MM.1S (cell line): ENCODE data around the gene P2RY10.
"Not testable (repeated sequence)": the region's sequence is repeated elsewhere in the genome, so short reads cannot be mapped to it uniquely, and the experiment has no call there.

ENCODE experiments used
- DNase-seq: peaks from one replicate; pipeline ENCODE4 v3.0.0-alpha.2; 2015
- H2AFZ ChIP-seq: fragments of 300-600 bp; sonication (generic); 2 replicates; pipeline ENCODE4 v1.6.0; 2016; ENCODE audit warnings: antibody characterized with exemption, low read length
- H3F3A ChIP-seq: fragments of 300-600 bp; sonication (generic); 2 replicates; pipeline ENCODE4 v1.6.1; 2016; ENCODE audit warnings: mild to moderate bottlenecking, antibody characterized with exemption, low read length, moderate library complexity, mixed read lengths; ENCODE audit not compliant: insufficient read depth
- H3K27ac ChIP-seq: fragments of 300-600 bp; sonication (generic); 2 replicates; pipeline ENCODE4 v1.5.1; 2016; ENCODE audit warnings: mild to moderate bottlenecking, low read length
- H3K27me3 ChIP-seq: fragments of 300-600 bp; sonication (generic); replicated peaks from 2 replicates; pipeline ENCODE4 v1.6.0; 2016; ENCODE audit warnings: low read length; ENCODE audit not compliant: insufficient read depth
- H3K36me3 ChIP-seq: fragments of 300-600 bp; sonication (generic); replicated peaks from 2 replicates; pipeline ENCODE4 v1.6.1; 2016; ENCODE audit warnings: mild to moderate bottlenecking, low read length, mixed read lengths; ENCODE audit not compliant: insufficient read depth
- H3K4me1 ChIP-seq: fragments of 300-600 bp; sonication (generic); 2 replicates; pipeline ENCODE4 v1.6.1; 2016; ENCODE audit warnings: low read length, mixed read lengths
- H3K4me2 ChIP-seq: fragments of 300-600 bp; sonication (generic); 2 replicates; pipeline ENCODE4 v1.6.0; 2016; ENCODE audit warnings: low read depth, low read length
- H3K4me3 ChIP-seq: fragments of 300-600 bp; sonication (generic); 2 replicates; pipeline ENCODE4 v1.5.1; 2016; ENCODE audit warnings: low read length, mixed read lengths
- H3K79me2 ChIP-seq: fragments of 300-600 bp; sonication (generic); 2 replicates; pipeline ENCODE4 v1.6.1; 2016; ENCODE audit warnings: mixed run types, low read length, mixed read lengths
- H3K9ac ChIP-seq: fragments of 300-600 bp; sonication (generic); 2 replicates; pipeline ENCODE4 v1.6.1; 2016; ENCODE audit warnings: low read length, mixed read lengths
- H3K9me2 ChIP-seq: fragments of 300-600 bp; sonication (generic); replicated peaks from 2 replicates; pipeline ENCODE4 v1.6.1; 2016; ENCODE audit warnings: mild to moderate bottlenecking, low read length, mixed read lengths; ENCODE audit not compliant: insufficient read depth
- H3K9me3 ChIP-seq: fragments of 300-600 bp; sonication (generic); replicated peaks from 2 replicates; pipeline ENCODE4 v1.6.1; 2016; ENCODE audit warnings: mild to moderate bottlenecking, low read length, mixed read lengths; ENCODE audit not compliant: insufficient read depth
- H4K20me1 ChIP-seq: fragments of 300-600 bp; sonication (generic); 2 replicates; pipeline ENCODE4 v1.6.1; 2016; ENCODE audit warnings: mild to moderate bottlenecking, low read length, moderate library complexity, mixed read lengths; ENCODE audit not compliant: insufficient read depth
- EZH2 ChIP-seq: fragments of 300-600 bp; sonication (generic); optimal IDR thresholded peaks from 2 replicates; pipeline ENCODE3; 2017; ENCODE audit warnings: low read depth, mild to moderate bottlenecking, antibody characterized with exemption, low read length, mixed read lengths
- EZH2phosphoT487 ChIP-seq: fragments of 300-600 bp; sonication (generic); IDR thresholded peaks from 2 replicates; pipeline ENCODE4 v1.6.1; 2018; ENCODE audit warnings: antibody characterized with exemption, low read length
- TF ChIP-seq, protein P1 (sequence below): fragments of 300-600 bp; sonication (generic); IDR thresholded peaks from 2 replicates; pipeline ENCODE4 v1.5.1; 2016; ENCODE audit warnings: antibody characterized with exemption, low read length, mixed read lengths

The P2RY10 gene

DNA sequence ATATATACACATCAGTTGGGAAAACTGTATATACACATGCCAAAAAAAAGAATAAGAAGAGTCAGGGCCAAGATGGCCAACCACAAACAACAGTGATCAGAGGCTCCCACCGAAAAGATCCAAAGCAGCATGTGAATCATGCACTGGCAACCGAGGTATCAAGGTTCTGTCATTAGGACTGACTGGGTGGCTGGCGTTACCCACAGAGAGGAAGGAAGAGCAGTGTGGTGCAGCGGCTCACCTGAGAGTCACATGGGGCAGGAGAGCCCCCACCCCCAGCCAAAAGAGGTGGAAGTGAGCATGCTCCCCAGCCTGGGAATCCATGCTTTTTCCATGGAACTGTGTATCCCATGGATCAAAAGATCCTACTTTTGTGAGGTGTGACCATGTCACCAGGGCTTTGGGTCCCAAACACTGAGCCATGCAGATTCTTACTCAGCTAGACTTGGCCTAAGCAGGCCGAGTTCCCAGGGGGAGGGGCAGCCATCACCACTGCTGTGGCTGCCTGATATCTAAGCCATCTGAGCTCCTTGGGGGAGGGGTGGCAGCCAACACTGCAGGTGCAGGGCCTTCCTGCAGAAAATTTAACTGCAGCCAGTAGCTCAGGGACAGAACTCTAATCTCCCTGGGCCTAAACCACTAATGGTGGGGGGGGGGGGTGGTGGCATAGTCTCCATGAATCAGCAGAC, 52.8 kb downstream of the P2RY10 start:
- peak; percentile 59 for DNase-seq
- H2AFZ ChIP-seq: no peak overlapping the region
- no peak overlapping the region for H3K27ac ChIP-seq
- no peaks in the 10 kb centered on the region for H3F3A ChIP-seq
- H3K9me3 ChIP-seq: no peaks in the 10 kb centered on the region
- no peak overlapping the region for H3K4me3 ChIP-seq
- H3K9me2 ChIP-seq: no peaks in the 10 kb centered on the region
- no peak overlapping the region for H3K4me2 ChIP-seq
- H3K27me3 ChIP-seq: no peaks in the 10 kb centered on the region
- H3K79me2 ChIP-seq: no peaks in the 10 kb centered on the region
- no peak overlapping the region for H3K9ac ChIP-seq
- no peaks in the 10 kb centered on the region for H4K20me1 ChIP-seq
- H3K36me3 ChIP-seq: no peaks in the 10 kb centered on the region
- no peak for TF ChIP-seq EZH2
- no peak for TF ChIP-seq EZH2phosphoT487
- TF ChIP-seq, protein P1, sequence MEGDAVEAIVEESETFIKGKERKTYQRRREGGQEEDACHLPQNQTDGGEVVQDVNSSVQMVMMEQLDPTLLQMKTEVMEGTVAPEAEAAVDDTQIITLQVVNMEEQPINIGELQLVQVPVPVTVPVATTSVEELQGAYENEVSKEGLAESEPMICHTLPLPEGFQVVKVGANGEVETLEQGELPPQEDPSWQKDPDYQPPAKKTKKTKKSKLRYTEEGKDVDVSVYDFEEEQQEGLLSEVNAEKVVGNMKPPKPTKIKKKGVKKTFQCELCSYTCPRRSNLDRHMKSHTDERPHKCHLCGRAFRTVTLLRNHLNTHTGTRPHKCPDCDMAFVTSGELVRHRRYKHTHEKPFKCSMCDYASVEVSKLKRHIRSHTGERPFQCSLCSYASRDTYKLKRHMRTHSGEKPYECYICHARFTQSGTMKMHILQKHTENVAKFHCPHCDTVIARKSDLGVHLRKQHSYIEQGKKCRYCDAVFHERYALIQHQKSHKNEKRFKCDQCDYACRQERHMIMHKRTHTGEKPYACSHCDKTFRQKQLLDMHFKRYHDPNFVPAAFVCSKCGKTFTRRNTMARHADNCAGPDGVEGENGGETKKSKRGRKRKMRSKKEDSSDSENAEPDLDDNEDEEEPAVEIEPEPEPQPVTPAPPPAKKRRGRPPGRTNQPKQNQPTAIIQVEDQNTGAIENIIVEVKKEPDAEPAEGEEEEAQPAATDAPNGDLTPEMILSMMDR: no peak
- peaks cover 4% of the 10 kb centered on the region; the same call in 1 of the 2 replicates for H3K4me1 ChIP-seq

DNA sequence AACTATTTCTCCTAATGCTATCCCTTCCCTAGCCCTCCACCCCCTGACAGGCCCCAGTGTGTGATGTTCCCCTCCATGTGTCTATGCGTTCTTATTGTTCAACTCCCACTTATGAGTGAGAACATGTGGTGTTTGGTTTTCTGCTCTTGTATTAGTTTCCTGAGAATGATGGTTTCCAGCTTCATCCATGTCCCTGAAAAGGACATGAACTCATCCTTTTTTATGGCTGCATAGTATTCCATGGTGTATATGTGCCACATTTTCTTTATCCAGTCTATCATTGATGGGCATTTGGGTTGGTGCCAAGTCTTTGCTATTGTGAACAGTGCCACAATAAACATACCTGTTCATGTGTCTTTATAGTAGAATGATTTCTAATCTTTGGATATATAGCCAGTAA, 62.3 kb downstream of the P2RY10 start:
- not testable (repeated sequence) for H3K79me2 ChIP-seq, H3K4me3 ChIP-seq, H3K9me2 ChIP-seq, H2AFZ ChIP-seq, H3K9me3 ChIP-seq, H4K20me1 ChIP-seq, H3K4me2 ChIP-seq, H3K27me3 ChIP-seq, H3K36me3 ChIP-seq, H3K27ac ChIP-seq, H3K9ac ChIP-seq, H3K4me1 ChIP-seq, DNase-seq, H3F3A ChIP-seq
